AG09309 (cell line): Measurements from ENCODE around the gene RPL29.

Source experiments
- DNase-seq: peaks from one replicate; pipeline ENCODE4 v3.0.0-alpha.2; 2010; ENCODE audit warnings: low read depth
- H3K4me3 ChIP-seq: 2 replicates; pipeline ENCODE4 v1.5.1; 2011; ENCODE audit warnings: mild to moderate bottlenecking, low read depth, low read length, moderate library complexity; ENCODE audit not compliant: control insufficient read depth
- CTCF ChIP-seq: IDR thresholded peaks from 2 replicates; pipeline ENCODE4 v1.5.1; 2011; ENCODE audit warnings: mild to moderate bottlenecking, low read depth, low read length, inconsistent platforms; ENCODE audit not compliant: insufficient read depth, control insufficient read depth; ENCODE audit errors: missing control alignments

The RPL29 gene

GRCh38 chr3:51964521-51964920, 31.2 kb downstream of the RPL29 start:
- no peak overlapping the region for H3K4me3 ChIP-seq
- TF ChIP-seq CTCF: no peak
- DNase-seq: no peak

GRCh38 chr3:51963951-51964451, 31.7 kb downstream of the RPL29 start:
- no peak for DNase-seq
- TF ChIP-seq CTCF: no peak
- H3K4me3 ChIP-seq: no peak overlapping the region

- no peak overlapping the region for H3K4me3 ChIP-seq
- TF ChIP-seq CTCF: no peak
- DNase-seq: no peak
Observed at GRCh38 chr3:51962854-51963530, 32.7 kb downstream of the RPL29 start.

- TF ChIP-seq CTCF: no peak
- no peak overlapping the region for H3K4me3 ChIP-seq
- DNase-seq: no peak
Observed at GRCh38 chr3:51961602-51962569, 33.8 kb downstream of the RPL29 start.

GRCh38 chr3:51961011-51961410, 34.7 kb downstream of the RPL29 start:
- H3K4me3 ChIP-seq: no peak overlapping the region
- TF ChIP-seq CTCF: no peak
- no peak for DNase-seq

GRCh38 chr3:51960386-51960785, 35.3 kb downstream of the RPL29 start:
- no peak for TF ChIP-seq CTCF
- H3K4me3 ChIP-seq: no peak overlapping the region
- DNase-seq: no peak
